ENCODE measurements around the gene MMAB. TPM values are rescaled to one million over a fixed set of nuclear protein-coding genes. Genes with fewer than 3 reads are reported as not detected.

The MMAB gene
- polyA plus RNA-seq, 1 experiment: 22.2 TPM

DNA sequence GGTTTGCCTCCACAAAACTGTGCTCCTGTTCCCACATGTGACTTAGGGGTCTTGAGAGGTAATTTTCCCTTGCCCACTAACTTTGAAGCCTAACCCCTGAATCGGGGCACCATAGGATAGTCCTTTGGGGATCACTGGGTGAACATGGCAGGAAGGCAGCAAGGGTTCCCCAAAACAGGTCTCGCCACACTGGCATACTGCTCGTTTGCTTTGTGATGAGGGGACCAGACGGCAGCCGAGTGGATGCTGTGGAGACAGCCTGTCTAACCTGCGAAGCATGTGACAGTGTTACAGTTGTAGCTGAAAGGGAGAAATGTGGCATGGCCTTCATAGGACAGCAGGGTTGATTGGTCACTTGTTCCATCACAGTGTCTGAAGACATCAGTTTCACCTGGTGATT lies 53.5 kb downstream of the MMAB start:
- POLR2A ChIA-PET: no interaction called here
- peaks cover 47% of the 10 kb centered on the region for H3K36me3 ChIP-seq (ENCODE audit: control insufficient read depth, insufficient read depth, low read length)
- CTCF ChIA-PET: interaction anchor here (0.8 to 7.5 kb wide), 13 partner anchors 9 to 326 kb away, joined by 3 to 77 read pairs (median 6); partner anchors contain the start of gene MVK

GRCh38 chr12:109518820-109519665 lies 54.3 kb downstream of the MMAB start:
- peak; percentile 26 for DNase-seq (ENCODE audit: low read depth)
- Histone ChIP-seq H3K36me3 (ENCODE audit: control insufficient read depth, insufficient read depth, low read length) (peaks cover 46% of the 10 kb centered on the region), H3K27me3 (ENCODE audit: control insufficient read depth, insufficient read depth, low read length) (no peaks in the 10 kb centered on the region), H3K4me3 (ENCODE audit: low read depth, low read length) (no peak overlapping the region)
- ChIA-PET POLR2A (interaction anchor here (0.5 kb wide), 1 partner anchor 15 kb away, joined by 3 read pairs; no protein-coding TSS in a partner anchor), CTCF (interaction anchor here (0.6 to 7.5 kb wide), 21 partner anchors 8 to 330 kb away, joined by 3 to 77 read pairs (median 6); partner anchors contain the start of gene MVK)
- peak; percentile 89 for TF ChIP-seq CTCF (IDR thresholded peaks at IDR 0.05; ENCODE audit: insufficient read depth, low read depth, low read length)

More for the DNA sequence above, 53.5 kb downstream of the MMAB start:
- no peak for DNase-seq (ENCODE audit: low read depth)
- H3K27me3 ChIP-seq (ENCODE audit: control insufficient read depth, insufficient read depth, low read length): no peaks in the 10 kb centered on the region
- no peak overlapping the region for H3K4me3 ChIP-seq (ENCODE audit: low read depth, low read length)
- TF ChIP-seq CTCF (IDR thresholded peaks at IDR 0.05; ENCODE audit: insufficient read depth, low read depth, low read length): no peak

- ChIA-PET CTCF (interaction anchor here (1.0 to 7.5 kb wide), 8 partner anchors 9 to 328 kb away, joined by 3 to 77 read pairs (median 8); no protein-coding TSS in a partner anchor), POLR2A (no interaction called here)
- Histone ChIP-seq H3K36me3 (ENCODE audit: control insufficient read depth, insufficient read depth, low read length) (peaks cover 46% of the 10 kb centered on the region), H3K4me3 (ENCODE audit: low read depth, low read length) (no peak overlapping the region), H3K27me3 (ENCODE audit: control insufficient read depth, insufficient read depth, low read length) (no peaks in the 10 kb centered on the region)
- no peak for TF ChIP-seq CTCF (IDR thresholded peaks at IDR 0.05; ENCODE audit: insufficient read depth, low read depth, low read length)
- no peak for DNase-seq (ENCODE audit: low read depth)
Measured at GRCh38 chr12:109517619-109518018, 55.7 kb downstream of the MMAB start.

- peaks cover 40% of the 10 kb centered on the region for H3K36me3 ChIP-seq (ENCODE audit: control insufficient read depth, insufficient read depth, low read length)
Measured at GRCh38 chr12:109513977-109514376, 59.3 kb downstream of the MMAB start.

More at GRCh38 chr12:109513977-109514376, 59.3 kb downstream of the MMAB start:
- Histone ChIP-seq H3K27me3 (ENCODE audit: control insufficient read depth, insufficient read depth, low read length) (no peaks in the 10 kb centered on the region), H3K4me3 (ENCODE audit: low read depth, low read length) (no peak overlapping the region)
- TF ChIP-seq CTCF (IDR thresholded peaks at IDR 0.05; ENCODE audit: insufficient read depth, low read depth, low read length): no peak
- CTCF ChIA-PET: interaction anchor here (0.6 to 1.2 kb wide), 3 partner anchors 10 to 260 kb away, joined by 3 to 4 read pairs (median 3); no protein-coding TSS in a partner anchor
- POLR2A ChIA-PET: no interaction called here
- no peak for DNase-seq (ENCODE audit: low read depth)
